Suprapubic skin (tissue), 4 donors: ENCODE measurements around the gene MAN2B2. TPM values are rescaled to one million over a fixed set of nuclear protein-coding genes. Genes with fewer than 3 reads are reported as not detected.

Experiments
- DNase-seq, 2 donors: peaks; one replicate each; pipeline ENCODE4 v3.0.0-alpha.2; 2019; ENCODE audit warnings: low spot score in 2 of 2
- H3K27ac ChIP-seq: fragments of 200-600 bp; sonication (generic); one replicate; pipeline ENCODE4 v1.5.1; 2019
- H3K27me3 ChIP-seq: fragments of 200-600 bp; sonication (generic); one replicate; pipeline ENCODE4 v1.5.1; 2019
- H3K36me3 ChIP-seq: fragments of 200-600 bp; sonication (generic); one replicate; pipeline ENCODE4 v1.5.1; 2019
- H3K4me1 ChIP-seq: fragments of 200-600 bp; sonication (generic); one replicate; pipeline ENCODE4 v1.5.1; 2019
- H3K4me3 ChIP-seq: fragments of 200-600 bp; sonication (generic); one replicate; pipeline ENCODE4 v1.5.1; 2019; ENCODE audit warnings: mild to moderate bottlenecking
- H3K9me3 ChIP-seq: fragments of 200-600 bp; sonication (generic); one replicate; pipeline ENCODE4 v1.5.1; 2019
- CTCF ChIP-seq, 2 donors: fragments of 200-600 bp in 1 of 2; fragments of 450-650 bp in 1 of 2; sonication (generic) in 1 of 2; IDR thresholded peaks; one replicate each; pipeline ENCODE4 v1.5.1; 2016 to 2019; ENCODE audit warnings: antibody characterized with exemption in 2 of 2, mild to moderate bottlenecking in 1 of 2, moderate library complexity in 1 of 2
- EP300 ChIP-seq: sonication (generic); formaldehyde crosslinking; IDR thresholded peaks from one replicate; pipeline ENCODE4 v1.6.1; 2017; ENCODE audit warnings: antibody characterized with exemption
- POLR2A ChIP-seq, 2 donors: fragments of 450-650 bp; IDR thresholded peaks; one replicate each; pipeline ENCODE4 v1.6.1; 2017; ENCODE audit warnings: antibody characterized with exemption in 2 of 2, mild to moderate bottlenecking in 2 of 2, moderate library complexity in 2 of 2
- POLR2AphosphoS5 ChIP-seq, 3 donors: sonication (generic); formaldehyde crosslinking; IDR thresholded peaks; one replicate each; pipeline ENCODE4 v1.6.1; 2017; ENCODE audit warnings: antibody characterized with exemption in 3 of 3
- WGBS: methylation state at CpG from one replicate; pipeline ENCODE4 v1.1.5; 2018; 5-methylcytosine and 5-hydroxymethylcytosine counted together
- total RNA-seq, 4 donors: library from RNA; depleted of rRNA; stranded (reverse); fragments of >200 nt; gene quantifications; one replicate each; pipeline ENCODE4 v1.1.0, GENCODE V29; 2016

The MAN2B2 gene
- total RNA-seq, 4 donors from 2014 or later = 19.6 to 27.9 (median 25.2) TPM

- no peaks in the 10 kb centered on the region for H3K9me3 ChIP-seq
- H3K27me3 ChIP-seq = no peaks in the 10 kb centered on the region
- peaks cover 91% of the 10 kb centered on the region for H3K36me3 ChIP-seq
- H3K27ac ChIP-seq = no peak overlapping the region
- no peak overlapping the region for H3K4me3 ChIP-seq
- no peaks in the 10 kb centered on the region for H3K4me1 ChIP-seq
- no peak for DNase-seq
- WGBS = 99% methylated on average over 13 of the region's 18 CpGs
- TF ChIP-seq POLR2AphosphoS5 (IDR thresholded peaks at IDR 0.05) = no peak
- no peak for TF ChIP-seq CTCF (IDR thresholded peaks at IDR 0.05)
- TF ChIP-seq POLR2A (IDR thresholded peaks at IDR 0.05) = no peak
- TF ChIP-seq EP300 = no peak
Observed at GRCh38 chr4:6616087-6616995, 41.4 kb downstream of the MAN2B2 start.

- Histone ChIP-seq H3K36me3 (peaks cover 82% of the 10 kb centered on the region), H3K9me3 (no peaks in the 10 kb centered on the region), H3K27ac (no peak overlapping the region), H3K4me1 (no peaks in the 10 kb centered on the region), H3K4me3 (no peak overlapping the region), H3K27me3 (no peaks in the 10 kb centered on the region)
- TF ChIP-seq EP300 = no peak
- TF ChIP-seq CTCF (IDR thresholded peaks at IDR 0.05) = no peak
- no peak for TF ChIP-seq POLR2A (IDR thresholded peaks at IDR 0.05)
- TF ChIP-seq POLR2AphosphoS5 (IDR thresholded peaks at IDR 0.05) = no peak
- no peak for DNase-seq
- whole genome bisulfite sequencing = 96% methylated on average over 9 of the region's 10 CpGs
Observed at GRCh38 chr4:6617246-6617645, 42.3 kb downstream of the MAN2B2 start.

- Histone ChIP-seq H3K4me1 (no peaks in the 10 kb centered on the region), H3K36me3 (peaks cover 74% of the 10 kb centered on the region), H3K27ac (no peak overlapping the region), H3K4me3 (no peak overlapping the region), H3K9me3 (no peaks in the 10 kb centered on the region), H3K27me3 (no peaks in the 10 kb centered on the region)
- no peak for DNase-seq
- WGBS = 89% methylated on average over 19 of the region's 19 CpGs
- TF ChIP-seq EP300 (no peak), POLR2AphosphoS5 (IDR thresholded peaks at IDR 0.05) (no peak), POLR2A (IDR thresholded peaks at IDR 0.05) (no peak), CTCF (IDR thresholded peaks at IDR 0.05) (no peak)
Observed at GRCh38 chr4:6618386-6619115, 43.6 kb downstream of the MAN2B2 start.

- no peak overlapping the region for H3K4me3 ChIP-seq
- H3K9me3 ChIP-seq = no peaks in the 10 kb centered on the region
- no peaks in the 10 kb centered on the region for H3K27me3 ChIP-seq
- no peak for TF ChIP-seq POLR2AphosphoS5 (IDR thresholded peaks at IDR 0.05)
- no peak for TF ChIP-seq POLR2A (IDR thresholded peaks at IDR 0.05)
- TF ChIP-seq CTCF (IDR thresholded peaks at IDR 0.05) = no peak
- no peak for TF ChIP-seq EP300
- H3K4me1 ChIP-seq = no peaks in the 10 kb centered on the region
- 96% methylated on average over 13 of the region's 13 CpGs for WGBS
- H3K27ac ChIP-seq = no peak overlapping the region
- peaks cover 71% of the 10 kb centered on the region for H3K36me3 ChIP-seq
- DNase-seq = no peak
Observed at GRCh38 chr4:6619116-6619465, 44.1 kb downstream of the MAN2B2 start.
